HG02642 (cell line): ENCODE results near the gene CACNA1E.
A peak's percentile ranks its signal among the peaks of the same experiment; 100 is the strongest.

Experiments used
- ATAC-seq: cut with Tn5 transposase; IDR thresholded peaks from one replicate; pipeline ENCODE4 v1.9.1; 2021; ENCODE audit warnings: mild to moderate bottlenecking; ENCODE audit not compliant: unreplicated experiment, poor library complexity

Gene CACNA1E

DNA sequence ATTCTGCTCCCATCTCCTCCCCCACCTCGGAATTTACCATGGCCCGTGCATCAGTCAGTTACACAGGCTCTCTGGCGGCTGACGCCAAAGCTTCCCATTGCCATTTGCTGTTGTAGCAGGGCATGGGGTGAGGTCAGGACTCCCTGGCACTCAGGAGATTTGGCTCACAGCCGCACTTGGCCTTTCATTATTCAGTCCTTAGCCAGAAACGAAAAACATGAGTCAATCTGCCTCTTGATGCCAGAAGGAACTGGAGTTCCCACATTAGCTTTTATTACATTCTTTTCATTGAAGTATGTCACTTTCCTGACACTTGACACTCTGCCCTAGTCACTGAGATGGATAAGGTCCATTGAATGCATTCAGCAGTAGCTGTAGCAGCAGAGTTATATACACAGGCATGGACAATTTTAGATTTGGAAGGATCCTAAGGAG lies 260.6 kb downstream of the CACNA1E start:
- ATAC-seq, result no peak

DNA sequence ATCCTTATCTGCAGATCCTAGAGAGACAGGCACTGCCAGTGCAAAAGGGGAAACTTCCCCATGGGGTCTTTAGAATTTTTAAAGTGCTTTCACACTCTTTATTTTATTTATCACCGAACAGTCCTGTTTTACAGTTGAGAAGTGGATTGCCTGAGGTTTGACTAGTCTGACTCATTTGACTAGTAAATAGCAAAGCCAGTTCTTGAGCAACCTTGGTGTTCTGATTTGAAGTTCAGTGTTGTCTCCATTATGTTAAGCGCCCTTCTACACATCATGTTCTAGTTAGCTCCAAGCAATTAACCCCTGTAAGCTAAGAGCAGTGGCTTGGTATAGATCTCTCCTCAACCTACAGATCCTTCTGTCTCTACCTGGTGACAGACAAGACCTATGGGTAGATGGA lies 262.9 kb downstream of the CACNA1E start:
- ATAC-seq, result no peak

GRCh38 chr1:181748013-181748412 lies 264.7 kb downstream of the CACNA1E start:
- ATAC-seq, result no peak

GRCh38 chr1:181754103-181754502 lies 270.8 kb downstream of the CACNA1E start:
- ATAC-seq, result no peak

DNA sequence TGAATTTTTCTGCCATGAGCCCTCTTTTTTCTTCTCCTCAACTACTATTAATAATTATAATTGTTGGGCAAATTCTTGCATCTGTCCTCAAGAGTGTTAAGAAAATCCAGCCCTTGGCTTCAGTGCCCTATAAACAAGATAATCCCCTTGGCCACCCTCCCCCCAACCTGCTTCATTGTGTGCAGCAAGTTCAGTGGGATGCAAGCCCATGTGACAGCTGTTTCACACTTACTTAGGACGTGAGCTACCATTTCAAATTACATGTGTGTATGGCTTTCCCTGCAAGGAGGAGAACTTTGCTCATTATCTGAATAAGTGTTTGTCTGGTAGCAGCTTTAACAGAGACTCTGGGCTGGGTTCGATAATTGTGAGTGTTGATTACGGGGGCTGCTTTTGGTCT lies 276.2 kb downstream of the CACNA1E start:
- no peak for ATAC-seq

DNA sequence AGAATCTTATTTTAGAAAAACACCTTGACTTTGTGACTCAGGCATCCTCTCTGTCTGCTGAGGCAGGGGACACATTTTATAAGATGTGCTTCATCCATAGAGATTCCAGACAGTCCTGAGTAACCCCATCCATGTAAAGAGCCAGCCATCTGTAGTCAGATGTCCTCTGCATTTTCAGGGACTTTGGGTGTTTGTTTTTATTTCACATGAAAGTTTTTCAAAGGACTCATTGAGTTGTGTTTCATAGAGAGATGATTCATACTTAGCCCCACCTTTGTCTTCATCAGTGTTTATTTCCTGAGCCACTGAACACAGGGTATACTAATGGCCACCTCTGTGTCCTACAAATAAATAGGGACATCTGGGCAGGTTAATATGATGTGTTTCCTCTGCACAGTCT lies 280.4 kb downstream of the CACNA1E start:
- no peak for ATAC-seq

GRCh38 chr1:181765451-181766026 lies 282.2 kb downstream of the CACNA1E start:
- no peak for ATAC-seq

DNA sequence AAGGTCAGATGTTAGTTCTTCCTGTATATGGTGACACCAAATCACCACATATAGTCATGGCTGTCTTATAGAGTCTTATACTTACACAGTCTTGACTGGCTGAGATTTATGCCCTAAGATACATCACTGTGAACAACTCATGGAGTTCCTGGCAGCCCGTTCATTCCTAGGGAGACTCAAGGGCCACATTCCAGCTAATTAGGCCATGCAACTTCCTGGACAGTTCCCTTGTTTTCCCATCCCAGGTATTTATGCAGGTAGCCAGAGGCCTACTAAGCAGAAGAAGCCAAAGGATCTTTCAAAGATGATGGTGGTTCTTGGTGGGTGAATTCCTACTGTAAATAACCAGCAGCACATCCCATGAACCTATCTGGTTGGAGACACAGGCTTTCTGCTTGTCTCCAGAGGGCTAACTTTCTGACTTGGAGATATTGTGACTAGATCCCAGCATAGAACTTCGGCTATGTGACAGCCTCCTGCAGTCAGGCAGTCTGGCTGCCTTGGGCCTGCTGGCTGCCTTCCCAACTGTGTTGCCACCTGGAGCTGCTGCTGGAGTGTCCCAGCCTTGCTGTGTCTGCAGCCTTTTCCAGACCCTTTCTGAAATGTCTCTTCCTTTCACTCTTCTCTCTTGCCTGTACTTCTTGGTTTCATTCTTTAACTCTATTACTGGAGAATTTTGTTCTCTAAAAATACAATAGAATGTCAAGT lies 283.8 kb downstream of the CACNA1E start:
- ATAC-seq, result no peak

GRCh38 chr1:181768211-181768929 lies 285.1 kb downstream of the CACNA1E start:
- peak; percentile 70 for ATAC-seq

GRCh38 chr1:181768930-181769280 lies 285.6 kb downstream of the CACNA1E start:
- ATAC-seq, result no peak

GRCh38 chr1:181769846-181770245 lies 286.5 kb downstream of the CACNA1E start:
- no peak for ATAC-seq

GRCh38 chr1:181772714-181773113 lies 289.4 kb downstream of the CACNA1E start:
- no peak for ATAC-seq

- no peak for ATAC-seq
Observed at GRCh38 chr1:181776044-181776443, 292.7 kb downstream of the CACNA1E start.

DNA sequence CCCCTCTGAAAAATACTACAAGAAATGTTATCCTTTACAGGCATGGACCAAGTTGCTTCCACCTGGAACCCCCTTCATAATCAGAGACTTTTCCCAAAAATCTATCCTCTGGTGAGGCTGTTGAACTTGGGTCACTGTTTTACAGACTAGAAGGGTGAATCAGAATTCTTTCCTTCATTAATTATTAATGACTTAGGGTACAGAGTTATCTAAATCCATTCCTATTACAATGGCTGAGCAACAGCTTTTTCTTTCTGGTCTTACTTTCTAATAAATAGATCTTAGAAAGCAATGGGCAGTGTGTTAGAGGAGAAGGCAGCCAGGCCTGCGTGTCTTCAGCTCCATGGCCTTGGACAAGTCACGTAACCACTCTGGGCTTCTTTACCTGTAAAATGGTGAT lies 294.0 kb downstream of the CACNA1E start:
- ATAC-seq, result no peak

DNA sequence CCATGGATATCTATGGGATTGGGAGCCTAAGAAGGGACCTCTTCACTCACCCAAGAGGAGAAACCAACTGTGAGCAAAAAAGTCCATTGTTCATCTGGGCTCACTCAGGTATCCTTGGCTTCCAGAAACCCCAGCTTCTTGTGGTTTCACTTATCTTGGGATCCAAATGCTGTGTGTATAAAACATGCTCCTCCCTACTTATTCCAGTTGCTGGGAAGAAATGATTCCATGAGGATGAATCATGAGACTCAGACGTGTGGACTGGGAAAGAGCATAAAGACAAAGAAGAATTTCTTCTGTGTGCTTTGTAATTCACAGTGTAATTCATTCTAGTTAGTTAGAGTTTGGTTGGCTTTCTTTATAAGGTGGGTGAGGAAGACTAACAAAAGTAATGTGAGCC lies 294.5 kb downstream of the CACNA1E start:
- no peak for ATAC-seq

DNA sequence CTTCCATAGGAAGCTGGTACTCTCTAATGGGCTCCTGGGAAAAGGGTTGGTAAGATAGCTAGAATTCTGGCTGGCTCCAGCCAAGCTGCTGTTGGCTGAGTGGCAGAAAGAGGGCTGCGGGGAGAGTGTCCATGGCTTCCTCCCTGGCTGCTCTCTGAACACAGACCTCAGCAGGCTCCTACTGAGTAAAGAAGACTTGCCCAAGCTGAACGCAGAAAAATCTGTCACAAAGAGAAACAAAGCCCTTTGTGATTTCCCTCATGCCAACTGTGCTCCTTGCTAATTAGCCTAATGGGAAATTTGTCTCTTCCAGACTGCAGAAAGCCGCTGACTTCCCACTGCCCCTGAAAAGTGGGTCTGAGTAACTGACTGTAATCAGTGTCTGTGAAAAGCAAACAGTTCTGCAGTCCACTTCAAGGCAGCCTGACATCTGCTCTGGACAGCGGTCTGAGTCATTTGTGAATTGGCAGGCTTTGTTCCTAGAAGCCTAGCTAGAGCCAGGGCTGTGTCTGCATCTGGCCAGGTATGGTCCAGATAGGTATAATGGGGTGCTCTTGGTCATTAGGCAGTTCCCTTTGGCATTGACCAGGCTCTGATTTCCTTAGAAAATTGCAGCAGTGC lies 295.4 kb downstream of the CACNA1E start:
- ATAC-seq, result no peak

DNA sequence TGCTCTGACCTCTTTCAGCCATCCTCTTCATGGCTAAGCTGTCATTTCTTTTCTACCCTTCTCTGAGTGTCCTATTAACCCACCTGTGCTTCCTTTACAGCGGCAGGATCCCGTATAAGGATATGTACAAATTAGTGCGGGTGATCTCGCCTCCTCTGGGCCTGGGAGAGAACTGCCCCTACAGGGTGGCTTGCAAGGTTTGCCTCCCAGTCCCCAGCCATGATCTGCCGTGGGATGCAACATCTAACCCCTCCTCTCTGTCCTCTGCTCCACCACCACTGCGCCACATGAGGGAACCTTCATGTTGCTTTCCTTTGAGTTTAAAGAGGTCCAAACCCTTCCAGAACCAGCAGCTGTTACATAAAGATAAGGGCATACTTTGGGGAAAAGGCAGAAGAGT lies 296.0 kb downstream of the CACNA1E start:
- ATAC-seq, result no peak

DNA sequence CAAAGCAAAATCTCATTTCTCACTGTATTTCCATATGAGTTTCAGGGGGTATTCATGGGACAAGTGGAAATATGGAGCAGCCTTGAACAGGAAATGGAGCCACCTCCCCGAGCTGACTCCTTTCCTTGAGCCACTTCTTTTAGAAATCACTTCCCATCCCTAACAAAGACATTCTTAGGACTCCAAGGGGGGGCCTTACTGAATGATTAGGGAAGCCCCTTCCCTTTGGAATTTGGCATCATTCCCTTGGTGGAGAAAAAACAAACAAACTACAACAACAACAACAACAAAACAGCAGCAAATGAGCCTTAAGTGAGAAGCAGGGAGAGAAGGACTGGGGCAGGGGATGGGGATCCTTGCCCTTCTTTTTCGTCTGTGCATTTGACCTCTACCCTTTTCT lies 299.9 kb downstream of the CACNA1E start:
- ATAC-seq, result no peak

GRCh38 chr1:181784039-181784683 lies 300.8 kb downstream of the CACNA1E start:
- ATAC-seq, result no peak

DNA sequence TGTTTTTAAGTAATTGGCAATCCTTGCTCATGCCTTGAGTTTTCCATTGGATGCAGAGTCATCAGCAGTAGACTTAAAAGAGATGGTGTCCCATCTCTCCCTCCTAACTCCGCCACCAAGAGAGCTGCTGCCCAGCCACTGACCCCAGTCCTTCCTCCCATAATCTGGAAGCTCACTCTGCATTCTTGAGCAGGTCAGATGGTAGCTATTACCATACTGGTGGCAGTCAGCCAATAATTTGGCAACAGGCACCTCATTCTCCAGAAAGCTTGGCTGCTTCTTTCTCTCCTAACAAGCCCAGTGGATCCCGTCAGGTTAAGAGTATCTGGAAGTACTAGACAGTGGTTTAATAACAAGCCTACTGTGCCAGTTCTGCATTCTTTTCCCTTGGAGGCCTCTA lies 306.1 kb downstream of the CACNA1E start:
- ATAC-seq, result no peak

GRCh38 chr1:181791721-181792120 lies 308.4 kb downstream of the CACNA1E start:
- ATAC-seq, result no peak
